Measurements from ENCODE around the gene SPC25. TPM values are rescaled to one million over a fixed set of nuclear protein-coding genes. Genes with fewer than 3 reads are reported as not detected.
"Not testable (repeated sequence)": the region's sequence is repeated elsewhere in the genome, so short reads cannot be mapped to it uniquely, and the experiment has no call there.

Gene SPC25
- total RNA-seq, 1 experiment from 2014 or later, result 28.6 TPM

GRCh38 chr2:168884975-168885374, 5.3 kb downstream of the SPC25 start (continued):
- TF ChIP-seq AR (CRISPR knock-in tag; IDR thresholded peaks at IDR 0.05) (no peak), GTF2I (CRISPR knock-in tag; conservative IDR thresholded peaks at IDR 0.05) (no peak), MXD4 (CRISPR knock-in tag; IDR thresholded peaks at IDR 0.05; ENCODE audit: borderline replicate concordance) (no peak), NR1H2 (CRISPR knock-in tag; IDR thresholded peaks at IDR 0.05) (no peak), ZNF532 (CRISPR knock-in tag; IDR thresholded peaks at IDR 0.05; ENCODE audit: borderline replicate concordance) (no peak), CBFB (CRISPR knock-in tag; IDR thresholded peaks at IDR 0.05; ENCODE audit: low read depth) (no peak), ATF1 (CRISPR knock-in tag; IDR thresholded peaks at IDR 0.05) (no peak), KAT7 (CRISPR knock-in tag; IDR thresholded peaks at IDR 0.05; ENCODE audit: borderline replicate concordance) (no peak), NR2C2 (CRISPR knock-in tag; IDR thresholded peaks at IDR 0.05) (no peak), ELF4 (CRISPR knock-in tag; IDR thresholded peaks at IDR 0.05; ENCODE audit: low read depth) (no peak), GRHL2 (CRISPR knock-in tag; IDR thresholded peaks at IDR 0.05; ENCODE audit: insufficient replicate concordance, severe bottlenecking) (no peak), SOX15 (CRISPR knock-in tag; IDR thresholded peaks at IDR 0.05) (no peak), SP1 (CRISPR knock-in tag; conservative IDR thresholded peaks at IDR 0.05) (no peak)

- CTCF ChIA-PET; H3K27me3 Mint-ChIP-seq (ENCODE audit: low read depth); DNase-seq (ENCODE audit: low spot score); ATAC-seq; H3K9me3 Mint-ChIP-seq; H3K4me1 Mint-ChIP-seq; POLR2A ChIA-PET; H3K4me3 Mint-ChIP-seq; H3K27ac Mint-ChIP-seq: not testable (repeated sequence)
- peaks cover 12% of the 10 kb centered on the region for H3K36me3 Mint-ChIP-seq
These were observed 8.1 kb downstream of the SPC25 start for GRCh38 chr2:168882163-168882562.

GRCh38 chr2:168874368-168875054, 15.7 kb downstream of the SPC25 start:
- ChIA-PET CTCF (no interaction called here), POLR2A (no interaction called here)
- H3K27ac Mint-ChIP-seq, result no peak overlapping the region
- no peak for DNase-seq (ENCODE audit: low spot score)
- peaks cover 28% of the 10 kb centered on the region for H3K36me3 Mint-ChIP-seq
- peaks cover 13% of the 10 kb centered on the region for H3K4me1 Mint-ChIP-seq
- peaks cover 3% of the 10 kb centered on the region for H3K9me3 Mint-ChIP-seq
- H3K27me3 Mint-ChIP-seq (ENCODE audit: low read depth), result no peaks in the 10 kb centered on the region
- no peak for TF ChIP-seq CTCF (IDR thresholded peaks at IDR 0.05)
- TF ChIP-seq ZNF425 (CRISPR knock-in tag; conservative IDR thresholded peaks at IDR 0.05), result no peak
- no peak for TF ChIP-seq KAT7 (CRISPR knock-in tag; IDR thresholded peaks at IDR 0.05; ENCODE audit: borderline replicate concordance)
- TF ChIP-seq NR3C1 (CRISPR knock-in tag; conservative IDR thresholded peaks at IDR 0.05; ENCODE audit: low read depth), result no peak
- no peak for TF ChIP-seq IRF1 (CRISPR knock-in tag; IDR thresholded peaks at IDR 0.05)
- no peak for TF ChIP-seq MYBL2 (CRISPR knock-in tag; IDR thresholded peaks at IDR 0.05)
- TF ChIP-seq FOXJ3 (CRISPR knock-in tag; IDR thresholded peaks at IDR 0.05; ENCODE audit: borderline replicate concordance), result no peak
- H3K4me3 Mint-ChIP-seq, result no peak overlapping the region
- no peak for ATAC-seq

- H3K27me3 Mint-ChIP-seq (ENCODE audit: low read depth); H3K27ac Mint-ChIP-seq; CTCF ChIA-PET; DNase-seq (ENCODE audit: low spot score); H3K4me1 Mint-ChIP-seq; POLR2A ChIA-PET; ATAC-seq; H3K4me3 Mint-ChIP-seq: not testable (repeated sequence)
- Mint-ChIP-seq H3K36me3 (peaks cover 53% of the 10 kb centered on the region), H3K9me3 (peaks cover 18% of the 10 kb centered on the region)
These were observed 19.4 kb downstream of the SPC25 start for GRCh38 chr2:168870824-168871223.
